ENCODE results near the gene CLN3.
"Not testable (repeated sequence)": the region's sequence is repeated elsewhere in the genome, so short reads cannot be mapped to it uniquely, and the experiment has no call there.

CLN3 gene

DNA sequence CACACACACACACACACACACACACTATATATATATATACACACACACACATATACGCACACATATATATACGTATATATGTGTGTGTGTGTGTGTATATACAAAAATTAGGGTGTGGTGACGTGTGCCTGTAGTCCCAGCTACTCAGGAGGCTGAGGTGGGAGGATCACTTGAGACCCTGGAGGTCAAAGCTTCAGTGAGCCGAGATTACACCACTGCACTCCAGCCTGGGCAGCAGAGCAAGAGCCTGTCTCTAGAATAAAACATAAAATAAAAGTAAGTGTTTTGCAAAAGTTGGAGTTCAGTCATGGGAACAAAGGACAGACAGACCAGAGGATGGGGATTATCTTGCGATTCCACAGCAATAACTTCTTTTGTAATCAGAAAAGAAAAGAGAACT is 36.1 kb upstream of the CLN3 start:
- Histone ChIP-seq H3K27me3 (no peaks in the 10 kb centered on the region), H3K9me3 (no peaks in the 10 kb centered on the region), H3K36me3 (no peaks in the 10 kb centered on the region), H3K4me3 (ENCODE audit: low read depth in 1 of 2, low read length in 1 of 2) (no peak overlapping the region), H3K4me1 (ENCODE audit: control insufficient read depth in 1 of 2, insufficient read depth in 1 of 2, low read depth in 1 of 2, low read length in 1 of 2) (peaks cover 8 to 10% of the 10 kb centered on the region in 2 experiments), H3K27ac (no peak overlapping the region)
- TF ChIP-seq, protein P1, sequence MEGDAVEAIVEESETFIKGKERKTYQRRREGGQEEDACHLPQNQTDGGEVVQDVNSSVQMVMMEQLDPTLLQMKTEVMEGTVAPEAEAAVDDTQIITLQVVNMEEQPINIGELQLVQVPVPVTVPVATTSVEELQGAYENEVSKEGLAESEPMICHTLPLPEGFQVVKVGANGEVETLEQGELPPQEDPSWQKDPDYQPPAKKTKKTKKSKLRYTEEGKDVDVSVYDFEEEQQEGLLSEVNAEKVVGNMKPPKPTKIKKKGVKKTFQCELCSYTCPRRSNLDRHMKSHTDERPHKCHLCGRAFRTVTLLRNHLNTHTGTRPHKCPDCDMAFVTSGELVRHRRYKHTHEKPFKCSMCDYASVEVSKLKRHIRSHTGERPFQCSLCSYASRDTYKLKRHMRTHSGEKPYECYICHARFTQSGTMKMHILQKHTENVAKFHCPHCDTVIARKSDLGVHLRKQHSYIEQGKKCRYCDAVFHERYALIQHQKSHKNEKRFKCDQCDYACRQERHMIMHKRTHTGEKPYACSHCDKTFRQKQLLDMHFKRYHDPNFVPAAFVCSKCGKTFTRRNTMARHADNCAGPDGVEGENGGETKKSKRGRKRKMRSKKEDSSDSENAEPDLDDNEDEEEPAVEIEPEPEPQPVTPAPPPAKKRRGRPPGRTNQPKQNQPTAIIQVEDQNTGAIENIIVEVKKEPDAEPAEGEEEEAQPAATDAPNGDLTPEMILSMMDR (IDR thresholded peaks at IDR 0.05): no peak

DNA sequence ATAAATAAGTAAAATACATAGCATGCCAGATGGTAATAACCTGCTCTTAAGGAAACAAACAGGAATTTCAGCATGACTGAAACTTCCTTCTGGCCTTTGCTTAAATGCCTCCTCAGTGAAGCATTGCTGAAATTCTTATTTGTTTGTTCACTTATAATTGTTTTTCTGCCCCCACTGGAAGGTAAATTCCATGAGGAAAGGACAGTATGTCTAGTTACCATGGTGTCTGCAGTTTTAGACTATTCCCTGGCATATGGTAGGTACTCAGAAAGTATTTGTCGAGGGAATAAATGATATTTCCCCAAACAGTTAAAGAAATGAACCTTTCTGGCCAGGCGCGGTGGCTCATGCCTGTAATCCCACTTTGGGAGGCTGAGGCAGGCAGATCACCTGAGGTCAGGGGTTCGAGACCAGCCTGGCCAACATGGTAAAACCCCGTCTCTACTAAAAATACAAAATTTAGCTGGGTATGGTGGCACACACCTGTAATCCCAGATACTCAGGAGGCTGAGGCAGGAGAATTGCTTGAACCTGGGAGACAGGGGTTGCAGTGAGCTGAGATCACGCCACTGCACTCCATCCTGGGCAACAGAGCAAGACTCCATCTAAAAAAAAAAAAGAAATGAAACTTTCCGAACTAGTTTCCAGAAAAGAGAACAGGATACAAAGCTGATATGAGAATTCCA is 35.4 kb upstream of the CLN3 start:
- not testable (repeated sequence) for H3K4me3 ChIP-seq (ENCODE audit: low read depth in 1 of 2, low read length in 1 of 2); H3K27ac ChIP-seq; H3K36me3 ChIP-seq; H3K9me3 ChIP-seq; H3K4me1 ChIP-seq (ENCODE audit: control insufficient read depth in 1 of 2, insufficient read depth in 1 of 2, low read depth in 1 of 2, low read length in 1 of 2); H3K27me3 ChIP-seq

DNA sequence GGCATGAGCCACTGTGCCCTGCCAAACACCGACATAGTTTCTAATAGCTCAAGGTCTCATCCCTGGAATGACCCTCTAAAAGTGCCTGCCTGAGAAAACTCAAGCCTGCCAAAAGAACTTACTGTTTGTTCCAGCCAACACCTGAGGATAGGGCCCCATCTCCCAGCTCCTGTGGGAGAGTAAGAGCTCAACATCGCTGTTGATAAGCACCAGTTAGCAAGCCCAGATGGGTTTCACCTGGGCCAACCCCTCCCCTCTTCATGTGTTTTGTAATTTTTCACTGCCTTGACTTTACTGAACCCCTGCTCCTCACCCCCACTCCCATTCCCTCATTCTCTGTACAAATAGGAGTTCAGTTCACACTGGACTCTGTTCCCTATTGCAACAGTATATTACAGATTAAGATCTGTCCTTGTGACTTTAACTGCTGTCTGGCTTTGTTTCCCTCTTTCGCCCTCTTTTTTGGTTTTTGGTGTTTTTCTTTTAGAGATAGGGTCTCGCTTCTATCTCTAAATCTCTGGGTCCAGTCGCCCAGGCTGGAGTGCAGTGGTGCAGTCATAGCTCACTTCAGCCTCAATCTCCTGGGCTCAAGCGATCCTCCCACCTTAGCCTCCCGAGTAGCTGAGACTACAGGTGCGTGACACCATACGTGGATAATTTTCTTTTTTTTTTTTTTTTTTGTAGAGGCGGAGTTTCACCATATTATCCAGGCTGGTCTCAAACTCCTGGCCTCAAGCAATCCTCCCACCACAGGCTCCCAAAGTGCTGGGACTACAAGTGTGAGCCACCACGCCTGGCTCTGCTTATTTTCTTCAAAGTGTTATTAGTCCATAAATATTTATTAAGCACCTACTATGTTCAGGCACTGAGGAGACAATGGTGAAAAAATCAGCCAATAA is 34.6 kb upstream of the CLN3 start:
- no peak overlapping the region for H3K4me3 ChIP-seq (ENCODE audit: low read depth in 1 of 2, low read length in 1 of 2)
- H3K27ac ChIP-seq: no peak overlapping the region
- peaks cover 8% of the 10 kb centered on the region in 2 experiments for H3K4me1 ChIP-seq (ENCODE audit: control insufficient read depth in 1 of 2, insufficient read depth in 1 of 2, low read depth in 1 of 2, low read length in 1 of 2)
- no peaks in the 10 kb centered on the region for H3K36me3 ChIP-seq
- H3K27me3 ChIP-seq: no peaks in the 10 kb centered on the region
- no peaks in the 10 kb centered on the region for H3K9me3 ChIP-seq
- TF ChIP-seq, protein P1 (IDR thresholded peaks at IDR 0.05): no peak

DNA sequence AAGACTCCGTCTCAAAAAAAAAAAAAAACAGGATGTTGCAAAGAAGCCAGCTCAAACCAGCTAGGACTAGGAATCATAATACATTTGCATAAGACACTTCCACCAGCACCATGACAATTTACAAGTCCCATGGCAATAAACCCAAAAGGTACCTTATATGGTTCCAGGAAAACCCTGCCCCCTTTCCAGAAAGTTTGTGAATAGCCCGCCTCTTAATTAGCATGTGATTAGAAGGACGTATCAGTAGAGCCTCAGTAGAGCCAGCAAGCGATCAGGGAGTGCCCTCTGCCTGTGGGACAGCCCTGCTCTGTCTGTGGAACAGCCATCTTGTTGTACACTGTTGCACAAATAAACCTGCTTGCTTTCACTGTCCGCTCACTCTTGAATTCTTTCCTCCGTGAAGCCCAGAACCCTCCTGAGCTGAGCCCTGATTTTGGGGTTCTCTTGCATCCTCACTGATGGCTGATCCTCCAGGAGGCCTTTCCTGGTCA is 32.9 kb upstream of the CLN3 start:
- TF ChIP-seq, protein P1 (IDR thresholded peaks at IDR 0.05): no peak
- Histone ChIP-seq H3K27me3 (no peaks in the 10 kb centered on the region), H3K4me1 (ENCODE audit: control insufficient read depth in 1 of 2, insufficient read depth in 1 of 2, low read depth in 1 of 2, low read length in 1 of 2) (peaks cover 8% of the 10 kb centered on the region in 2 experiments), H3K36me3 (no peaks in the 10 kb centered on the region), H3K4me3 (ENCODE audit: low read depth in 1 of 2, low read length in 1 of 2) (no peak overlapping the region), H3K9me3 (no peaks in the 10 kb centered on the region), H3K27ac (no peak overlapping the region)

DNA sequence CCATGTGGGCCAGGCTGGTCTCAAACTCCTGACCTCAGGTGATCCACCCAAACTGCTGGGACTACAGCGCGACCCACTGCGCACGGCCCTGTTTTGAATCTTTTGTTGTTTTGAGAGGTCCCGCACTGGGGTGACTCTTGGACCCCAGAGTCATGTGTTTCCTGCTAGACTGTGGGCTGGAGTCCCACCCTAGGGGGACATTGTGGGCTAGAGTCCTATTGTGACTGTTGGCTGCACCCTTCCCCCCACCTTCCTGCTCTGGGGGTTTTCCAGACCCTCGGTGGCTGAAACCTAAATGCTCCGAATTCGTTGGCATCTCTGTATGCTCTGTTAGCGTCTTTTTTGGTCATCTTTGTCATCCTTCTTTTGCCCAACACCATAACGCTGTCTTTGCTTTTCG is 30.9 kb upstream of the CLN3 start:
- no peaks in the 10 kb centered on the region for H3K9me3 ChIP-seq
- peaks cover 8% of the 10 kb centered on the region in 2 experiments for H3K4me1 ChIP-seq (ENCODE audit: control insufficient read depth in 1 of 2, insufficient read depth in 1 of 2, low read depth in 1 of 2, low read length in 1 of 2)
- no peak overlapping the region for H3K4me3 ChIP-seq (ENCODE audit: low read depth in 1 of 2, low read length in 1 of 2)
- H3K27me3 ChIP-seq: no peaks in the 10 kb centered on the region
- TF ChIP-seq, protein P1 (IDR thresholded peaks at IDR 0.05): no peak
- H3K27ac ChIP-seq: no peak overlapping the region
- H3K36me3 ChIP-seq: no peaks in the 10 kb centered on the region

DNA sequence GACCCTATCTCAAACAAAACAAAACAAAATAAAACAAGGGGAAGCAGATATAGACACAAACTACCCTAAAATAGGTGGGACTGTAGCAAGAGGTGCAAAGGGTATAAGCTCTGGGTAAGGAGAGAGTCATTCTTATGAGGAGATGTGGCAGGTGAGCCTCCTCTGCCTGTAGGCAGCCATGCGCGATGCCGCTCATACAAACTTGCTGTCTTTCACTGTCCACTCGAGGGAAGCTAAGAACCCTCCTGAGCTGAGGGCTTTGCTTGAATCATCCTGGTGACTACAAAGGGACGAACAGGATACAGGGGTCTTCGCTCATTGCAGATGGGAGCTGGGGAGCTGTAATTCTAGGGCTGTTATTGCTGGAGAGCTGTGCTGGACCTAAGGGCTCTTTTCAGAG is 29.6 kb upstream of the CLN3 start:
- Histone ChIP-seq H3K4me1 (ENCODE audit: control insufficient read depth in 1 of 2, insufficient read depth in 1 of 2, low read depth in 1 of 2, low read length in 1 of 2) (peaks cover 8% of the 10 kb centered on the region in 2 experiments), H3K4me3 (ENCODE audit: low read depth in 1 of 2, low read length in 1 of 2) (no peak overlapping the region), H3K27ac (no peak overlapping the region), H3K36me3 (no peaks in the 10 kb centered on the region), H3K27me3 (no peaks in the 10 kb centered on the region), H3K9me3 (no peaks in the 10 kb centered on the region)
- TF ChIP-seq, protein P1 (IDR thresholded peaks at IDR 0.05): no peak

Measured in neutrophil (primary cell).